ENCODE results near the gene C11orf97. TPM values are rescaled to one million over a fixed set of nuclear protein-coding genes. Genes with fewer than 3 reads are reported as not detected.

C11orf97 gene
- total and polyA plus RNA-seq, 2 donors (not counting 3 experiments of a cell fraction or from before 2014, with no cell fraction given): not detected

- intact Hi-C loops (cut with micrococcal nuclease): no loop called here
- dilution Hi-C loops (cut with MboI; ENCODE audit: extremely low pct_ligation_motif_present, low sequenced_read_pairs): no loop called here
- TF ChIP-seq POLR2AphosphoS5 (IDR thresholded peaks at IDR 0.05; ENCODE audit: insufficient read depth, low read depth, low read length): no peak
- TF ChIP-seq GATA2 (IDR thresholded peaks at IDR 0.05; ENCODE audit: insufficient read depth, insufficient read length, low read depth, low read length): no peak
- FAIRE-seq: no peak
- H3K9me1 ChIP-seq (replicated peaks; ENCODE audit: control insufficient read depth, extremely low read depth, insufficient read depth, low read length): no peaks in the 10 kb centered on the region
- no peaks in the 10 kb centered on the region for H3K4me1 ChIP-seq (ENCODE audit: control insufficient read depth, extremely low read depth, insufficient read depth, low read length)
- H3K27ac ChIP-seq (ENCODE audit: insufficient read depth, low read depth, low read length): no peak overlapping the region
- no peaks in the 10 kb centered on the region for H3K9me3 ChIP-seq (replicated peaks; ENCODE audit: control insufficient read depth, insufficient read depth, low read length)
- no peaks in the 10 kb centered on the region for H4K20me1 ChIP-seq (replicated peaks; ENCODE audit: control insufficient read depth, extremely low read depth, insufficient read depth, low read length)
- BruUV-seq (replicated peaks): no TSS peak
- no peak overlapping the region for H3K9ac ChIP-seq (replicated peaks; ENCODE audit: extremely low read depth, insufficient read depth, low read length)
- ChIA-PET POLR2A (no interaction called here), CTCF (interaction anchor here (1.4 kb wide), 1 partner anchor 12 kb away, joined by 3 read pairs; no protein-coding TSS in a partner anchor)
- no peak overlapping the region for H3K4me3 ChIP-seq (replicated peaks in 1 of 3; ENCODE audit: insufficient read depth in 1 of 3, low read depth in 1 of 3, low read length in 3 of 3)
- H3K4me2 ChIP-seq (ENCODE audit: insufficient read depth, low read length): no peak overlapping the region
- no peaks in the 10 kb centered on the region for H3K36me3 ChIP-seq (ENCODE audit: control insufficient read depth in 2 of 2, extremely low read depth in 1 of 2, insufficient read depth in 2 of 2, low read length in 2 of 2)
- H3K27me3 ChIP-seq (ENCODE audit: control insufficient read depth in 2 of 2, insufficient read depth in 2 of 2, low read length in 2 of 2): peaks cover 10 to 17% of the 10 kb centered on the region in 2 experiments
- H3K79me2 ChIP-seq (ENCODE audit: control insufficient read depth, insufficient read depth, low read length): no peaks in the 10 kb centered on the region
- no peak for DNase-seq (ENCODE audit: low read depth, low spot score)
- H2AFZ ChIP-seq (ENCODE audit: low read depth, low read length): no peak overlapping the region
Observed at GRCh38 chr11:94533206-94533605, 20.9 kb downstream of the C11orf97 start.

- FAIRE-seq (no peak), DNase-seq (ENCODE audit: low read depth, low spot score) (no peak)
- dilution Hi-C loops (cut with MboI; ENCODE audit: extremely low pct_ligation_motif_present, low sequenced_read_pairs): no loop called here
- H3K4me3 ChIP-seq (replicated peaks in 1 of 3; ENCODE audit: insufficient read depth in 1 of 3, low read depth in 1 of 3, low read length in 3 of 3): no peak overlapping the region
- H3K4me1 ChIP-seq (ENCODE audit: control insufficient read depth, extremely low read depth, insufficient read depth, low read length): no peaks in the 10 kb centered on the region
- TF ChIP-seq EZH2 (IDR thresholded peaks at IDR 0.05; ENCODE audit: borderline replicate concordance, low read depth, low read length, severe bottlenecking) (no peak), CTCF (IDR thresholded peaks at IDR 0.05; ENCODE audit: extremely low read depth in 1 of 2, insufficient read depth in 1 of 2, low read depth in 1 of 2, low read length in 2 of 2) (no peak), POLR2AphosphoS5 (IDR thresholded peaks at IDR 0.05; ENCODE audit: insufficient read depth, low read depth, low read length) (no peak), JUN (IDR thresholded peaks at IDR 0.05; ENCODE audit: borderline replicate concordance, insufficient read depth, insufficient read length, low read depth) (no peak), MAX (IDR thresholded peaks at IDR 0.05; ENCODE audit: insufficient read depth, insufficient read length) (no peak), GATA2 (IDR thresholded peaks at IDR 0.05; ENCODE audit: insufficient read depth, insufficient read length, low read depth, low read length) (no peak), POLR2A (IDR thresholded peaks at IDR 0.05; ENCODE audit: low read depth, low read length) (no peak), MYC (IDR thresholded peaks at IDR 0.05; ENCODE audit: low read depth, low read length) (no peak), FOS (IDR thresholded peaks at IDR 0.05; ENCODE audit: borderline replicate concordance, insufficient read depth, low read length) (no peak)
- BruUV-seq (replicated peaks): no TSS peak
- H4K20me1 ChIP-seq (replicated peaks; ENCODE audit: control insufficient read depth, extremely low read depth, insufficient read depth, low read length): no peaks in the 10 kb centered on the region
- H3K9ac ChIP-seq (replicated peaks; ENCODE audit: extremely low read depth, insufficient read depth, low read length): no peak overlapping the region
- no peak overlapping the region for H3K4me2 ChIP-seq (ENCODE audit: insufficient read depth, low read length)
- intact Hi-C loops (cut with micrococcal nuclease): no loop called here
- ChIA-PET CTCF (interaction anchor here (1.4 kb wide), 1 partner anchor 13 kb away, joined by 3 read pairs; no protein-coding TSS in a partner anchor), POLR2A (no interaction called here)
- no peaks in the 10 kb centered on the region for H3K9me3 ChIP-seq (replicated peaks; ENCODE audit: control insufficient read depth, insufficient read depth, low read length)
- H3K79me2 ChIP-seq (ENCODE audit: control insufficient read depth, insufficient read depth, low read length): no peaks in the 10 kb centered on the region
- H3K27ac ChIP-seq (ENCODE audit: insufficient read depth, low read depth, low read length): no peak overlapping the region
- no peaks in the 10 kb centered on the region for H3K9me1 ChIP-seq (replicated peaks; ENCODE audit: control insufficient read depth, extremely low read depth, insufficient read depth, low read length)
- no peaks in the 10 kb centered on the region for H3K36me3 ChIP-seq (ENCODE audit: control insufficient read depth in 2 of 2, extremely low read depth in 1 of 2, insufficient read depth in 2 of 2, low read length in 2 of 2)
- no peak overlapping the region for H2AFZ ChIP-seq (ENCODE audit: low read depth, low read length)
- H3K27me3 ChIP-seq (ENCODE audit: control insufficient read depth in 2 of 2, insufficient read depth in 2 of 2, low read length in 2 of 2): peaks cover 11 to 19% of the 10 kb centered on the region in 2 experiments
Observed at GRCh38 chr11:94533696-94534630, 21.7 kb downstream of the C11orf97 start.
